Amniotic stem cell (primary cell): ENCODE data around the gene CEACAM1.
A peak's percentile ranks its signal among the peaks of the same experiment; 100 is the strongest.
"Not testable (repeated sequence)": the region's sequence is repeated elsewhere in the genome, so short reads cannot be mapped to it uniquely, and the experiment has no call there.

ENCODE experiments used
- DNase-seq: peaks from one replicate; lab custom pipeline; 2025; lab: John Stamatoyannopoulos, UW

Gene CEACAM1

GRCh38 chr19:42473686-42474085 lies 54.6 kb downstream of the CEACAM1 start:
- no peak for DNase-seq

GRCh38 chr19:42472402-42473147 lies 55.7 kb downstream of the CEACAM1 start:
- no peak for DNase-seq

GRCh38 chr19:42471554-42472249 lies 56.6 kb downstream of the CEACAM1 start:
- no peak for DNase-seq

- no peak for DNase-seq
Observed at GRCh38 chr19:42469311-42470235, 58.7 kb downstream of the CEACAM1 start.

- peak; percentile 65 for DNase-seq
Observed at GRCh38 chr19:42468273-42468796, 59.9 kb downstream of the CEACAM1 start.

GRCh38 chr19:42467183-42467760 lies 61.0 kb downstream of the CEACAM1 start:
- DNase-seq, result no peak

- no peak for DNase-seq
Observed at GRCh38 chr19:42466521-42467182, 61.6 kb downstream of the CEACAM1 start.

- no peak for DNase-seq
Observed at GRCh38 chr19:42465827-42466280, 62.4 kb downstream of the CEACAM1 start.

GRCh38 chr19:42461700-42462324 lies 66.5 kb downstream of the CEACAM1 start:
- no peak for DNase-seq

- not testable (repeated sequence) for DNase-seq
Observed at GRCh38 chr19:42461231-42461630, 67.0 kb downstream of the CEACAM1 start.

GRCh38 chr19:42459926-42460325 lies 68.4 kb downstream of the CEACAM1 start:
- no peak for DNase-seq
